Activated naive CD4-positive, alpha-beta T cell treated with anti-CD3 and anti-CD28 coated beads, Interleukin-2, amount 10 ng/mL, durations not matched to agents 7 days and 5 days (primary cell): Measurements from ENCODE around the gene ZNF585A.
"Not testable (repeated sequence)": the region's sequence is repeated elsewhere in the genome, so short reads cannot be mapped to it uniquely, and the experiment has no call there.

Experiments
- CTCF ChIA-PET: fragments of 350-600 bp; sonication (Branson Sonifier 250); formaldehyde crosslinking; loops from one replicate; lab custom pipeline; 2021; ENCODE audit warnings: antibody characterized with exemption; lab: Charles Lee
- DNase-seq: peaks from one replicate; pipeline ENCODE4 v3.0.0-alpha.2; 2020
- H3K27ac Mint-ChIP-seq: one replicate; pipeline ENCODE4 v1.8.0; 2021; ENCODE audit warnings: mild to moderate bottlenecking, moderate library complexity, mixed read lengths
- H3K27me3 Mint-ChIP-seq: one replicate; pipeline ENCODE4 v1.8.0; 2021; ENCODE audit warnings: mild to moderate bottlenecking, mixed read lengths
- H3K36me3 Mint-ChIP-seq: one replicate; pipeline ENCODE4 v1.8.0; 2021; ENCODE audit warnings: mixed read lengths
- H3K4me1 Mint-ChIP-seq: one replicate; pipeline ENCODE4 v1.8.0; 2021; ENCODE audit warnings: mixed read lengths
- H3K4me3 Mint-ChIP-seq: one replicate; pipeline ENCODE4 v1.8.0; 2021; ENCODE audit warnings: mild to moderate bottlenecking, moderate library complexity, mixed read lengths
- H3K9me3 Mint-ChIP-seq: one replicate; pipeline ENCODE4 v1.8.0; 2021; ENCODE audit warnings: mixed read lengths

ZNF585A gene

DNA sequence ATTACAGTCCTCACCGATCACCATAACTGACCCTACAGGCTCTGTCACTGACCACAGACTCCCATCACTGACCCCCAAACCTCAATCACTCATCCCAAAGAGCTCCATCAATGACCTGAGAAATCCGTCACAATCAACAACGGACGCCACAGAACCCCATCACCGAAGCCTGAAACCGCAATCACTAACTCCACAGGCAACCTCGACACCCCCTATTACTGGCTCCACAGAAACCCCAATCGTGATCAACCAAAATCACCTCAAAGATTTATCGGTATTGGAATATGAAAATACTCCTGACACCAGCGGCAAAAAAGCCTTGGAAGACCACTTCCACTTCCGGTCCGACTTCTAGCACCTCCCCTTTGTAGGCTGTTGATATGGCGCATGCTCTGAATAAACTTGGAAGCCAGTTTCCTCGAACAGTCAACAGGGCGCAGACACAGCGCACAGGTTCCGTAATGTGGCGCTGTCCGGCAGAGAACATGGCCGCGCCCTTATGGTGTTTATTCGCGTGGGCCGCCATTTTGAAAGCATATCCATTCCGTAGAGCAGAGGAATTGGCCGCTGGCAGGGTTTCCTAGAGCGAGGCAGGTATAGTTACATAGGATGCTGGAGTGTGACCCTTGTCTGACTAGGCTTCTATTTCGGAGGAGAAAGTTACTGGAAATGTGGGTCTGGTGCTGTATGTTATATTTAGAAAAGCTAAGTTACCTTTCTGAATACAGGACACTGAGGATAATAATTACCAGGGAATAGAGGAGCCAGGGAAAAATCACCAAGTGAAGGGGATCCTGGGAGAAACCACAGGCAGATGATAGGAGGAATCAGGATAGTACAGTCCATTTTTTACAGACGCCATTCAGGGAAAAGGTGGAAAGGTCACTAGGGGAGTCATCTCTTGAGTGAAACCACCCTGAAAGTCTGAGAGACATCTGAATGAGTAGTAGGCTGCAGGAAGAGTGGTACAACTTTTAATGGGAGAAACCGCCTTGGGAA is at the start of gene ZNF585A:
Gene ZNF585A (minus strand): TSS at position 328 of the 999 bp plus-strand sequence. CDS start 2,785 bp downstream, outside the sequence.
- Mint-ChIP-seq H3K4me1 (no peaks in the 10 kb centered on the region), H3K9me3 (peaks cover 42% of the 10 kb centered on the region), H3K4me3 (peak within 1 kb of the TSS; percentile 9), H3K27ac (no peak within 1 kb of the TSS), H3K36me3 (peaks cover 37% of the 10 kb centered on the region), H3K27me3 (no peaks in the 10 kb centered on the region)
- DNase-seq = peak; percentile 93
- CTCF ChIA-PET = no interaction called here

DNA sequence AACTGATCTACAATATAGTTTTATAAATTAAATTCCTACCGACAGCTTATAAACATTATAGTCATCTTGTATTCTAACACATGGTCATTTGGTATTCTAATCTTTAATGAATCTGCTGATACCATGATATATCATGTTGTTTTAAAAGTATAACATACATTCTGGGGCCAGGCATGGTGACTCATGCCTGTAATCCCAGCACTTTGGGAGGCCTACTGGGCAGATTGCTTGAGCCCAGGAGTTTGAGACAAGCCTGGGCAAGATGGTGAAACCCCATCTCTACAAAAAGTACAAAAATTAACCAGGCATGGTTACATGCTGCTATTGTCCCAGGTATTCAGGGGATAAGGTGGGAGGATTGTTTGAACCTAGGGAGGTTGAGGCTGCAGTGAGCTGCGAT is 48.6 kb upstream of the ZNF585A start:
- CTCF ChIA-PET = no interaction called here
- no peak overlapping the region for H3K4me3 Mint-ChIP-seq
- peaks cover 67% of the 10 kb centered on the region for H3K36me3 Mint-ChIP-seq
- no peak overlapping the region for H3K27ac Mint-ChIP-seq
- peaks cover 25% of the 10 kb centered on the region for H3K9me3 Mint-ChIP-seq
- H3K27me3 Mint-ChIP-seq = no peaks in the 10 kb centered on the region
- H3K4me1 Mint-ChIP-seq = peaks cover 22% of the 10 kb centered on the region
- DNase-seq = no peak

DNA sequence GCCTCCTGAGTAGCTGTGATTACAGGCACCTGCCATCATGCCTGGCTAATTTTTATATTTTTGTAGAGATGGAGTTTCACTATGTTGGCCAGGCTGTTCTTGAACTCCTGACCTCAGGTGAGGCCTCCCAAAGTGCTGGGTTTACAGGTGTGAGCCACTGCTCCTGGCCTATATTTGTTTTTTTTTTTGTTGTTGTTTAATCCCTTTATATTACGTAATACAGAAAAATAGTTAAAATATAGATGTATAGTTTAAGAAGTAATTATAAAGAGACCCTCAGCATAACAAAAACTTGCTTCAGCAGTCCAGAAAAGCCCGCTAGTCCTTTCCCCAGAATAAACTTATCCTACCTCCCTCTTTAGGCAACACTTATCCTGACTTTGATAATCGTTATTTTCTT is 47.9 kb upstream of the ZNF585A start:
- CTCF ChIA-PET = no interaction called here
- H3K27ac Mint-ChIP-seq = no peak overlapping the region
- H3K36me3 Mint-ChIP-seq = peaks cover 62% of the 10 kb centered on the region
- peaks cover 29% of the 10 kb centered on the region for H3K9me3 Mint-ChIP-seq
- DNase-seq = no peak
- H3K27me3 Mint-ChIP-seq = no peaks in the 10 kb centered on the region
- H3K4me3 Mint-ChIP-seq = no peak overlapping the region
- peaks cover 22% of the 10 kb centered on the region for H3K4me1 Mint-ChIP-seq

DNA sequence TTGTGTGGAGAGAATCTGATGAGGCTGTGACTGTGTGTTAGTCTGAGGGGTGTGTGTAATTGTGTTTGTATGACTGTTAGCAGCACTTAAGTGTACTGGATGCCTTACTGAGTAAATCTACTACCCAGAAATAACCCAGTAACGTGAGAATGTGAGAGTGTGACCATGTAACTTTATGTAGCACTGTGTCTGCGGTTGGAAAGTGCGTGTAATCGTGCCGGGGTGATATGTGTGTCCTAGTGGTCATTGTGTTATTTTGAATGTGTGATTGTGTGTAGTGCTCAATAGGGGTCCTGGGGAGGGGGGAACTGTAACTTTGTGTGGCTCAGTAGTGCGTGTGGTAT is 46.1 kb upstream of the ZNF585A start:
- no peaks in the 10 kb centered on the region for H3K27me3 Mint-ChIP-seq
- H3K36me3 Mint-ChIP-seq = peaks cover 53% of the 10 kb centered on the region
- H3K9me3 Mint-ChIP-seq = peaks cover 31% of the 10 kb centered on the region
- H3K27ac Mint-ChIP-seq = peak overlapping the region; percentile 93
- H3K4me3 Mint-ChIP-seq = peak overlapping the region; percentile 96
- peaks cover 22% of the 10 kb centered on the region for H3K4me1 Mint-ChIP-seq
- CTCF ChIA-PET = no interaction called here
- peak; percentile 27 for DNase-seq

DNA sequence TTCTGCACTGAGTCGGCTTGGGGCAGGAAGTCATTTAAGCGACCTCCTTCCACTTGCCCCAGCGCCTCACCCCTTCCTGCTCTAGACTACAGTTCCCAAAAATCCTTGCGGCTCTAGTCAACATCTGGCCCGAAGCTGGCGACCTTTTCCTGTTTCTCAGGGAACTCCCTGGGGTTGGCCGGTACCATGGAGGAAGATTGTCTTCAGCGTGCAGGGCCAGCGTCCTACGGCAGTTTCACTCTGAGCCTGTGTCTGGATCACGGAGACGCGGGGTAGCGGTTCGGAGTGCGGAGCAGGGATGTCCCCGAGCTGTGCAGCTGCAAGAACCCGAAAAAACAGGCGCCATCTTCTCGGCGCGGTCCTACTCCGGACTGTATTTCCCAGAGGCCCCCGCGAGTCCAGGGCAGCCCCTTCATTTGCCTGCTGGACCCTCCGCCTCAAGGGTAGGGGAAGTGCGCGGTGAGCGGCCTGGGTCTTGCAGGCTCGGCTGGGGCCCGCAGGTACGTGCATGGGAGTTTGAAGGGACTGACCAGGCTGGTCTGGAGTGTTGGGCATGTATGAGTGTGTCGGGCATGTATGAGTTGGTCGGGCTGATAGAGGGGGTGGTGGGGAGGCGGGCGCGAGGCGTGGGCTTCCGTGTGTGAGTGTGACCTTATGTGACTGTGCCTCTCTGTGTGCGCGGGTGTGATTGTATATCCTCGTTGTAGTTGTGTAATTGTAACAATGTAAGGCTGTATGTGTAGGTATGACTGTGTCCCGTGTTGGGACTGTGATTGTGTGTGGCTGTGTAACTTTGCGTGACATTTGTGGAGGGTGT is 45.5 kb upstream of the ZNF585A start, which contains the start of gene ZNF383:
Gene ZNF383 (plus strand): TSS at position 440 of the 817 bp plus-strand sequence. CDS start 12,240 bp downstream, outside the sequence.
- CTCF ChIA-PET = no interaction called here
- Mint-ChIP-seq H3K36me3 (peaks cover 50% of the 10 kb centered on the region), H3K4me1 (peaks cover 22% of the 10 kb centered on the region), H3K27ac (peak within 1 kb of the TSS; percentile 93), H3K4me3 (peak within 1 kb of the TSS; percentile 96), H3K27me3 (no peaks in the 10 kb centered on the region), H3K9me3 (peaks cover 28% of the 10 kb centered on the region)
- DNase-seq = peak; percentile 90

DNA sequence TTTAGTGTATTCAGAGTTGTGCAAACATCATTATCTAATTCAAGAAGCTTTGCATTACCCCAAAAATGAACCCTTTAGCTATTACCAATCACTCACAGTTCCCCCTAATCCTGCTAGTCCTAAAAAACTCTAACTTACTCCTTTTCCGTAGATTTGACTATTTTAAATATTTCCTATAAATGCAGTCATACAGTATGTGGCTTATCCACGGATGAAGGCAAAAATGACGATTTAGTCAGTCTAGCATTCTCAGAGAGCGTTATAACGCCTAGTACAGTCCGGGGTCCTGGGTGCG is 44.9 kb upstream of the ZNF585A start:
- CTCF ChIA-PET = no interaction called here
- Mint-ChIP-seq H3K27ac (peak overlapping the region; percentile 93), H3K4me3 (peak overlapping the region; percentile 96), H3K36me3 (peaks cover 50% of the 10 kb centered on the region), H3K9me3 (peaks cover 28% of the 10 kb centered on the region), H3K4me1 (peaks cover 22% of the 10 kb centered on the region), H3K27me3 (no peaks in the 10 kb centered on the region)
- DNase-seq = no peak

DNA sequence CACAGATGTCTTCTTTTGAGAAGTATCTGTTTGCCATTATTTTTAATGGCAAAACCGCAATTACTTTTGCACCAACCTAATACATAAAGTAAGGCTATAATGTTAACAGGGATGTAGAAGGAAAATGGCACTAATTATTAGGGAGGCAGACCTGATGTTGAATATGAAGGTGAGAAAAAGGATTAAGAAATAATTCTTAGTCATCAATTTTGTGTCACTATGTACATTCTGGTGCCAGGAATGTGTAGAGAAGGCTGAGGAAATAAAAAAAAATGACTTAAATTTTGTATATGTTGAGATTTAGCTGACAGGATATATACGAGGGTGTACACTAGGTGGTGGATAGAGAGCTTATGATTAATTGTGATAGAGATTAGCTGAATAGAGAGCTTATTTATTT is 25.3 kb upstream of the ZNF585A start:
- CTCF ChIA-PET = no interaction called here
- DNase-seq = no peak
- no peaks in the 10 kb centered on the region for H3K4me1 Mint-ChIP-seq
- peaks cover 26% of the 10 kb centered on the region for H3K9me3 Mint-ChIP-seq
- no peak overlapping the region for H3K27ac Mint-ChIP-seq
- no peaks in the 10 kb centered on the region for H3K27me3 Mint-ChIP-seq
- no peak overlapping the region for H3K4me3 Mint-ChIP-seq
- peaks cover 47% of the 10 kb centered on the region for H3K36me3 Mint-ChIP-seq

DNA sequence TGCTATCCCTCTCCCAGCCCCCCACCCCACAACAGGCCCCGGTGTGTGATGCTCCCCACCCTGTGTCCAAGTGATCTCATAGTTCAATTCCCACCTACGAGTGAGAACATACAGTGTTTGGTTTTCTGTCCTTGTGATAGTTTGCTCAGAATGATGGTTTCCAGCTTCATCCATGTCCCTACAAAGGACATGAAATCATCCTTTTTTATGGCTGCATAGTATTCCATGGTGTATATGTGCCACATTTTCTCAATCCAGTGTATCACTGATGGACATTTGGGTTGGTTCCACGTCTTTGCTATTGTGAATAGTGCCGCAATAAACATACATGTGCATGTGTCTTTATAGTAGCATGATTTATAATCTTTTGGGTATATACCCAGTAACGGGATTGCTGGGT is 24.6 kb upstream of the ZNF585A start:
- CTCF ChIA-PET, H3K4me1 Mint-ChIP-seq, H3K27me3 Mint-ChIP-seq, H3K4me3 Mint-ChIP-seq, DNase-seq, H3K27ac Mint-ChIP-seq: not testable (repeated sequence)
- Mint-ChIP-seq H3K36me3 (peaks cover 45% of the 10 kb centered on the region), H3K9me3 (peaks cover 26% of the 10 kb centered on the region)

DNA sequence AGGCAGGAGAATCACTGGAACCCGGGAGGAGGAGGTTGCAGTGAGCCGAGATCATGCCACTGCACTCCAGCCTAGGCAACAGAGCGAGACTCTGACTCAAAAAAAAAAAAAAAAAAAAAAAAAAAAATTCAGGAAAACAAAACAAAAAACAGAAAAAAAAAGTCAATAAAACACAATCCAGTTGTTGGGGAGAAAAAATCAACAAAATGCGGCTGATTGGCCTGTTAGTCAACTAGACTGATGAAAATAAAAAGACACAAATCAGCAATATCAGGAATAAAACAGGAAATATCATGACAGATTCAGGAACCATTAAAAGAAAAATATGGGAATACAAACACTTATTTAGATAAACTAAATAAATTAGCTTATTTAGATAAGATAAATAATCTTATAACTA is 22.8 kb upstream of the ZNF585A start:
- Mint-ChIP-seq H3K9me3 (peaks cover 32% of the 10 kb centered on the region), H3K36me3 (peaks cover 51% of the 10 kb centered on the region)
- H3K4me1 Mint-ChIP-seq, DNase-seq, H3K4me3 Mint-ChIP-seq, H3K27me3 Mint-ChIP-seq, CTCF ChIA-PET, H3K27ac Mint-ChIP-seq: not testable (repeated sequence)

DNA sequence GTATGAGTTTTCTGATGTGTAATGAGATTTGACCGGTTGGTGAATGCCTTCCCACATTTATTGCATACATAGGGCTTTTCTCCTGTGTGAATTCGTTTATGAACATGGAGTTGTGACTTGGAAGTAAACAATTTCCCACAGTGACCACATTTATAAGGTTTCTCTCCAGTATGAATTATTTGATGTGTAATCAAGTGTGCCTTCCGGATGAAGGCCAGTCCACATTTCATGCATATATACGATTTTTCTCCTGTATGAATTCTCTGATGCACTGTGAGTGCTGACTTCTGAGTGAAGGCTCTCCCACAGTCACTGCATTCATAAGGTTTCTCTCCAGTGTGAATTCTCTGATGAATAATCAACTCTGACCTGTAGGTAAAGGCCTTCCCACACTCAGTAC is 13.6 kb upstream of the ZNF585A start:
- CTCF ChIA-PET, H3K27me3 Mint-ChIP-seq, H3K4me3 Mint-ChIP-seq, DNase-seq, H3K4me1 Mint-ChIP-seq, H3K27ac Mint-ChIP-seq: not testable (repeated sequence)
- Mint-ChIP-seq H3K9me3 (peaks cover 70% of the 10 kb centered on the region), H3K36me3 (peaks cover 57% of the 10 kb centered on the region)

DNA sequence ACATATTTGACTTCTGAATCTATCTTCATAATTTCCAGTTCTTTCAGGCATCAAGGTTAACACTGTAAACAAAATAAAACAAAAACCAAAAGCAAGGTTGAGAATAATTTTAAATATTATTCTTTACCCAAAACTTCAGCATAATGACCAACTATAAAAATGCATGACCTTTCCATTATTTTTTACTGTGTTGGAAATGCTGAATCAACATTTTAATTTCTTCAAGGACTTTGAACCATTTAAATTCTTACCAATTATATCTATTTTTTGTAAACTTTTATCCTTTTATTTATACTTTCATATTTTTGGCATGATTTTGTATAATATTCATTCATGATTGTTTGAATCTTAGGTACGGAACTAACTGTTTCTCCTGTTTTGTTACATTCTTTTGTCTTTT is 6.9 kb downstream of the ZNF585A start:
- Mint-ChIP-seq H3K4me1 (no peaks in the 10 kb centered on the region), H3K27ac (no peak overlapping the region), H3K27me3 (no peaks in the 10 kb centered on the region), H3K9me3 (peaks cover 51% of the 10 kb centered on the region), H3K36me3 (peaks cover 67% of the 10 kb centered on the region), H3K4me3 (no peak overlapping the region)
- CTCF ChIA-PET = no interaction called here
- DNase-seq = no peak

DNA sequence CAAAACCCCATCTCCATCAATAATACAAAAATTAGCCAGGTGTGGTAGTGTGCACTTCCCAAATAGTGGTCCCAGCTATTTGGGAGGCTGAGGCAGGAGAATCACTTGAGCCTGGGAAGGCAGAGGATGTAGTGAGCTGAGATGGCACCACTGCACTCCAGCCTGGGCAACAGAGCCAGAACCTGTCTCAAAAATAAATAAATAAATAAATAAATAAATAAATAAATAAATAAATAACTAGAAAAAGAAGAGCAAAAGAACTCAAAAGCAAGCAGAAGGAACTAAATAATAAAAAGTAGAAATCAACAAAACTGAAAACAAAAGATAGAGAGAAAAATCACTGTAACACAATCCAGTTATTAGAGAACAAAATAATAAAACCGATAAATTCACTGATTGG is 12.3 kb downstream of the ZNF585A start:
- Mint-ChIP-seq H3K27me3 (no peaks in the 10 kb centered on the region), H3K4me3 (no peak overlapping the region), H3K36me3 (peaks cover 62% of the 10 kb centered on the region), H3K27ac (no peak overlapping the region), H3K4me1 (no peaks in the 10 kb centered on the region), H3K9me3 (peaks cover 60% of the 10 kb centered on the region)
- CTCF ChIA-PET = no interaction called here
- DNase-seq = no peak

DNA sequence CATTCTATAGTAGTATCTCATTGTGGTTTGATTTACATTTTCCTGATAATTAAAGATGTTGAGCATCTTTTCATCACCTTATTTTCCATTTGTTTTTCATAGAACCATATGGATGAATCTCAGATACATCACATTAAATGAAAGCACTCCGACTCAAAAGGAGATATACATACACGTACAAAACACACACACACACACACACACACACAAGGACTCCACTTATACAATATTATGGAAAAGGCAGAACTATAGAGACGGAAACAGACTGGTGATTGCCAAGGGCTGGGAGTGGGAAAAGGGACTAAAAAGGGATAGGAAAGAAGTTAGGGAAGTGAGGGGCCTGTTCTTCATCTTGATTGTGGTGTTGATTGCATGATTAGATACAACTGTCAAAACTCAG is 24.3 kb downstream of the ZNF585A start:
- peaks cover 20% of the 10 kb centered on the region for H3K36me3 Mint-ChIP-seq
- CTCF ChIA-PET = interaction anchor here (0.6 kb wide), 1 partner anchor 171 kb away, joined by 3 read pairs; no protein-coding TSS in a partner anchor
- no peaks in the 10 kb centered on the region for H3K27me3 Mint-ChIP-seq
- no peak overlapping the region for H3K4me3 Mint-ChIP-seq
- DNase-seq = no peak
- H3K9me3 Mint-ChIP-seq = peaks cover 68% of the 10 kb centered on the region
- no peak overlapping the region for H3K27ac Mint-ChIP-seq
- no peaks in the 10 kb centered on the region for H3K4me1 Mint-ChIP-seq

DNA sequence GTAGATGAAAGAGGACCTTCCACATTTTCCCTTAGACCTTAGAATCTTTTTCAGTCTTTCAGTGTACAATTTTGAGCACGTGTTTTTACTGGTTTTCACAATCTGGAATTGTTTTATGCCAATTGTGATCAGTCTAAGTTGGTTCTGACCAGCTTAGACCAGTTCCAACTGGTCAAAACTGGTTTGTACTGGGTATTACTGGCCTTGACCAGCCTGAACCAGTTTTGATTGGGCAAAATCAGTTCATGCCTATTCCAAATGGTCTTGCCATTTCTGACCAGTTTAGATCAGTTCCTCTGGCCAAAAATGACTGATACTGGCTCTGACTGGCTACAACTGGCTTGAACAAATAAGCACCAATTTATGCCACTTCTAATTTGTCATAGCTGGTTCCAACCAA is 36.4 kb downstream of the ZNF585A start:
- no peak for DNase-seq
- Mint-ChIP-seq H3K9me3 (peaks cover 61% of the 10 kb centered on the region), H3K27me3 (no peaks in the 10 kb centered on the region), H3K4me3 (no peak overlapping the region), H3K27ac (no peak overlapping the region), H3K4me1 (no peaks in the 10 kb centered on the region), H3K36me3 (peaks cover 15% of the 10 kb centered on the region)
- CTCF ChIA-PET = no interaction called here
